RWPE1 (cell line): ENCODE data around the gene CHMP1A.
A peak's percentile ranks its signal among the peaks of the same experiment; 100 is the strongest.

Experiments used
- CTCF ChIA-PET: fragments of 350-600 bp; sonication (Branson Sonifier 250); formaldehyde crosslinking; extraction: SDS; loops from one replicate; lab custom pipeline; 2021; lab: Yijun Ruan, JAX
- POLR2A ChIA-PET: fragments of 400-600 bp; formaldehyde crosslinking; extraction: SDS; loops from one replicate; lab custom pipeline; 2020; ENCODE audit warnings: antibody characterized with exemption; ENCODE audit not compliant: low non-redundant PET; lab: Yijun Ruan, JAX
- DNase-seq: peaks from one replicate; pipeline ENCODE4 v3.0.0; 2012; ENCODE audit warnings: low spot score
- H3K27ac ChIP-seq: fragments of 450-650 bp; 2 replicates; pipeline ENCODE4 v1.5.1; 2017
- CTCF ChIP-seq: fragments of 450-650 bp; conservative IDR thresholded peaks from 2 replicates; pipeline ENCODE4 v1.5.1; 2017; ENCODE audit warnings: low read depth, mild to moderate bottlenecking

Gene CHMP1A

GRCh38 chr16:89657442-89658220, at the start of gene CHMP1A, which contains the start of gene SPATA33:
Gene CHMP1A (minus strand): TSS chr16:89657708. CDS start chr16:89657588, 120 bp downstream.
Gene SPATA33 (plus strand): TSS chr16:89657836. CDS start chr16:89657912, 76 bp downstream.
- no peak for TF ChIP-seq CTCF
- ChIA-PET CTCF (interaction anchor here (0.7 to 1.0 kb wide), 3 partner anchors 42 to 82 kb away, joined by 3 to 5 read pairs (median 3); partner anchors contain the start of gene CPNE7), POLR2A (interaction anchor here (0.6 kb wide), 1 partner anchor 57 kb away, joined by 4 read pairs; no protein-coding TSS in a partner anchor)
- peak; percentile 96 for DNase-seq
- peak within 1 kb of the TSS; percentile 91 for H3K27ac ChIP-seq

GRCh38 chr16:89706518-89707260, 49.2 kb upstream of the CHMP1A start:
- ChIA-PET POLR2A (interaction anchor here (0.6 kb wide), 1 partner anchor 904 kb away, joined by 5 read pairs; no protein-coding TSS in a partner anchor), CTCF (interaction anchor here (0.6 to 1.2 kb wide), 9 partner anchors 12 to 371 kb away, joined by 3 to 7 read pairs (median 5); partner anchors contain the start of genes PRDM7 and VPS9D1)
- DNase-seq = no peak

GRCh38 chr16:89705006-89705405, 47.5 kb upstream of the CHMP1A start:
- POLR2A ChIA-PET = no interaction called here
- TF ChIP-seq CTCF = no peak
- CTCF ChIA-PET = interaction anchor here (0.6 kb wide), 1 partner anchor 53 kb away, joined by 3 read pairs; no protein-coding TSS in a partner anchor

More at GRCh38 chr16:89706518-89707260, 49.2 kb upstream of the CHMP1A start:
- H3K27ac ChIP-seq = peak overlapping the region; percentile 42
- TF ChIP-seq CTCF = no peak

GRCh38 chr16:89704281-89704680, 46.8 kb upstream of the CHMP1A start:
- DNase-seq = no peak
- ChIA-PET CTCF (interaction anchor here (0.7 kb wide), 1 partner anchor 54 kb away, joined by 6 read pairs; no protein-coding TSS in a partner anchor), POLR2A (no interaction called here)
- TF ChIP-seq CTCF = no peak
- H3K27ac ChIP-seq = no peak overlapping the region

More at GRCh38 chr16:89705006-89705405, 47.5 kb upstream of the CHMP1A start:
- H3K27ac ChIP-seq = no peak overlapping the region
- no peak for DNase-seq

- TF ChIP-seq CTCF = no peak; the same call in 1 of the 2 replicates
- peak; percentile 98 for DNase-seq
- POLR2A ChIA-PET = interaction anchor here (0.6 to 1.5 kb wide), 3 partner anchors 10 to 141 kb away, joined by 3 read pairs; no protein-coding TSS in a partner anchor
- CTCF ChIA-PET = interaction anchor here (0.5 to 1.6 kb wide), 7 partner anchors 9 to 466 kb away, joined by 3 to 6 read pairs (median 3); no protein-coding TSS in a partner anchor
- peak within 1 kb of the TSS; percentile 76 for H3K27ac ChIP-seq
Observed at GRCh38 chr16:89701425-89702406, 44.2 kb upstream of the CHMP1A start, which contains the start of gene SPATA2L. Gene SPATA2L (minus strand): TSS chr16:89701705. CDS start chr16:89701232, 473 bp downstream.
